ENCODE data around the gene ROBO4.

- TF ChIP-seq BHLHE40 (IDR thresholded peaks at IDR 0.05; ENCODE audit: borderline replicate concordance): no peak
- TF ChIP-seq FOXM1 (IDR thresholded peaks at IDR 0.05; ENCODE audit: borderline replicate concordance): no peak
These were observed 31.4 kb upstream of the ROBO4 start for GRCh38 chr11:124928942-124929665.

Data from HEK293T (cell line).